ENCODE results near the gene AK2.

The AK2 gene

GRCh38 chr1:32972814-32973428 lies 63.8 kb downstream of the AK2 start:
- peak overlapping the region; percentile 82 for H3K27ac ChIP-seq
- TF ChIP-seq CTCF (conservative IDR thresholded peaks at IDR 0.05): no peak

GRCh38 chr1:32971576-32971975 lies 65.1 kb downstream of the AK2 start:
- no peak overlapping the region for H3K27ac ChIP-seq
- no peak for TF ChIP-seq CTCF (conservative IDR thresholded peaks at IDR 0.05)

- no peak for TF ChIP-seq CTCF (conservative IDR thresholded peaks at IDR 0.05)
- no peak overlapping the region for H3K27ac ChIP-seq
Measured at GRCh38 chr1:32971156-32971555, 65.5 kb downstream of the AK2 start.

GRCh38 chr1:32969566-32969965 lies 67.1 kb downstream of the AK2 start:
- no peak for TF ChIP-seq CTCF (conservative IDR thresholded peaks at IDR 0.05)
- no peak overlapping the region for H3K27ac ChIP-seq

- no peak for TF ChIP-seq CTCF (conservative IDR thresholded peaks at IDR 0.05)
- no peak overlapping the region for H3K27ac ChIP-seq
Measured at GRCh38 chr1:32967888-32968568, 68.7 kb downstream of the AK2 start.

GRCh38 chr1:32966900-32967299 lies 69.8 kb downstream of the AK2 start:
- no peak for TF ChIP-seq CTCF (conservative IDR thresholded peaks at IDR 0.05)
- no peak overlapping the region for H3K27ac ChIP-seq

GRCh38 chr1:32965251-32965747 lies 71.4 kb downstream of the AK2 start:
- peak overlapping the region; percentile 68 for H3K27ac ChIP-seq
- TF ChIP-seq CTCF (conservative IDR thresholded peaks at IDR 0.05): no peak

Measured in VCaP (cell line).